GM18867 (cell line): ENCODE results near the gene GATD1.

Experiments
- ATAC-seq: cut with Tn5 transposase; IDR thresholded peaks from one replicate; pipeline ENCODE4 v1.9.1; 2021; ENCODE audit warnings: mild to moderate bottlenecking, moderate library complexity; ENCODE audit not compliant: unreplicated experiment

Gene GATD1, protein sequence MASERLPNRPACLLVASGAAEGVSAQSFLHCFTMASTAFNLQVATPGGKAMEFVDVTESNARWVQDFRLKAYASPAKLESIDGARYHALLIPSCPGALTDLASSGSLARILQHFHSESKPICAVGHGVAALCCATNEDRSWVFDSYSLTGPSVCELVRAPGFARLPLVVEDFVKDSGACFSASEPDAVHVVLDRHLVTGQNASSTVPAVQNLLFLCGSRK

DNA sequence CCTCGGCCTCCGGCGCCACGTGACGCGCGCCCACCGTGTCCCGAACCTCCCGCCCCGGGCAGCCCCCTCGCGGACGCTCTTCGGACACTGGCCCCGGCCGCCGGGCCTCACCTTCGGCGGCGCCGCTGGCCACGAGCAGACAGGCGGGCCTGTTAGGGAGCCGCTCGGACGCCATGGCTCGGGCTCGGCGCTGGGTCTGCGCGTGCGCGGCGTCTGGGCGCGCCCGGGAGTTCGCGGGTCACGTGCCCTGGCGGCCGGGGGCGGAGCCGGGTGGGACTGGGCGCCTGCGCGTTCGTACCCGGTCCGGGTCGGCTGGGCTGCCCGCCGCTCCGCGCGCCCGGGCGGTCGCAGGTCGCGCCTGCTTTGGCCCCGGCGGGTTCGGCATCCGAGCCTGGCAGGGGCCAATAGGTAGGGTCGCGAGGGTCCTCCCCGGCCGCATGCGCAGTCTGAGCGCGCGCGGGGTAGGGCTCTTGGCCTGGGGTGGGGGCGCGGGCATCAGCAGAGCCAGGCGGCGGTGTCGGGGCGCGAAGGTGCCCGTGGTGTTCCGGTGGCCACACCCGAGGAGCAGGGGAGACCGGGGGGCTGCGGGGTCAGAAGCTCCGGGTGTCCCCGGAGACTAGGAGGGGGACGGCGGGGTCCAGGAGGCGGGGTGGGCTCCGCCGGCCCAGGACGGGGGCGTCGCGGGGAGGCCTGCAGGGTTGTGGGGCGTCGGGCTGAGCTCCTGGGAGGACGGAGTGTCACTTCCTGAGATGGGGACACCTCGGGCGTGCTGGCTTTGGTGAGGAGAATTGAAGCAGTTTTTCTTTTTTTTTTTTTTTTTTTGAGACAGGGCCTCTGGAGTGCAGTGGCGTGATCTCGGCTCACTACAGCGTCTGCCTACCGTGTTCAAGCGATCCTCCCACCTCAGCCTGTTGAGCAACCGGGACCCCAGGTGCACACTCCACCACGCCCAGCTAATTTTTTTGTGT is at the start of gene GATD1:
Gene GATD1 (minus strand): TSS at position 200 of the 968 bp plus-strand sequence. CDS start 25 bp downstream, at position 175.
- ATAC-seq = peak; percentile 76

DNA sequence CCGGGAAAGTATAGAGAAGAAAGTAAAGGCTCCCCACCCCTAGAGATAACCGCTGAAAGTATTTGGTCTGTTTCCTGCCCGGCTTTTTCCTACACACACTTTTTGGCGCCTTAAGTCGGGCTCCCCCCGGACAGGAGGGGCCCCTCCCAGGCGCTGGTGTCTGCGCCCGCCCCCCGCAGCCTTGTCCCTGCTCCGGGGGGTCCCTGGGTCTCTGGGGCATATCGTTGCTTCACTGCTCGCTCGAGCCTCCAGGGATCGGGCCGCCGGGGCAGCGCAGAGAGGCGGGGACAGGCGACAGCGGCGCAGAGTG is 49.5 kb upstream of the GATD1 start:
- no peak for ATAC-seq

DNA sequence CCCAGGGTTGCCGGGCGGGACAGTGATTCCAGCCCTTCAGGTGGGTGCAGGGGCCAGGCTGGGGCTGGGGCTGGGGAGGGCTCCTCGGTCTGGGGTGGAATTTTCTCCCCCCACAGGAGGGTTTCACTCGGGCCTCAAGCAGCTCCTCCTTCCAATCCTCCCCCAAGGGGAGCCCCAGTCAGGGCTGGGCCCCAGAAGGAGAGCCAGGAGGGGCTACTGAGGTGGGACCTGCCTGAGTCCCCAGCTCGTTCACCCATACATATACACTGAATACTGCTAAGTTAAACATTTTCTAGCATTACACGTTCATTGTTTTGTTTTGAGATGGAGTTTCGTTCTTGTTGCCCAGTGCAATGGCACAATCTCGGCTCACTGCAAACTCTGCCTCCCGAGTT is 48.9 kb upstream of the GATD1 start:
- ATAC-seq = no peak

DNA sequence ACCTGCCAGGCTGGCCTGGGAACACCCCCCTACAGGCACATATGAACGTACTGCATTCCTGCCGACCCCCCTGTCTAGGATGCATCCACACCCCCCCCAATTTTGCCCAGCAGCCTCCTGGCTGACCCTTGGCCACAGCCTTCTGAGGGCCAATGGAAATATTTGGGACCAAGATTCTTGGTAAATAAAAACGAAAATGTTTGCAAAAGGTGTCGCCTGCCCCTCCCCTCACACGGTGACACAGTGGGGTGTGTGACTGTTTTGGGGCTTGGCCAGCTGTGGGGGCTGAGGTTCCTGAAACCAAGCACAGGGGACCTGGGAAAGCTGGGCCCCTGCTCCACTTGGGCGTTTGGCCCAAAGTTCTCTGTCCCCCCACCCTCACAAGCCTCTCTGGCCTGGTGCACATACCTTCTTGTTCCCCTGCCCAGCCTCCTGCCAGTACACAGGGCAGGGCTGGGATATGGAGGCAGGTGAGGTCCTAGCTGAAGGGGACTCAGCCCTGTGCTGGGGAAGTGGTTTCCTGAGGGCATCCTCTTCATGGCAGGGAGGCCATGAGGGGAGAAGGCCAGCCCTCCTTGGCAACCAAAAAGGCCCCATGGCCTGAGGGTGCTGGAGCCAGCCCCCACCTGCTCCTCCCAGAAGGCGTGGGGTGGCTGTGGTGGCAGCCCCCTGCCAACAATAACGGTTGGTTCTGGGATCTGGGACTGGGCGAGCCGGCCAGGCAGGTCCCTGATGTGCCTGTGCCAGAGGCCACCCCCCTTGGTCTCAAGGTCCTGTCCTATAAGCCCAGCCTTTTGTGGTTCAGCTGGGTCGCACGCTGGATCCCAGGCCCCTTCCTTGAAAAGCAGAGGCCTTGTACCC is 48.3 kb upstream of the GATD1 start:
- no peak for ATAC-seq

DNA sequence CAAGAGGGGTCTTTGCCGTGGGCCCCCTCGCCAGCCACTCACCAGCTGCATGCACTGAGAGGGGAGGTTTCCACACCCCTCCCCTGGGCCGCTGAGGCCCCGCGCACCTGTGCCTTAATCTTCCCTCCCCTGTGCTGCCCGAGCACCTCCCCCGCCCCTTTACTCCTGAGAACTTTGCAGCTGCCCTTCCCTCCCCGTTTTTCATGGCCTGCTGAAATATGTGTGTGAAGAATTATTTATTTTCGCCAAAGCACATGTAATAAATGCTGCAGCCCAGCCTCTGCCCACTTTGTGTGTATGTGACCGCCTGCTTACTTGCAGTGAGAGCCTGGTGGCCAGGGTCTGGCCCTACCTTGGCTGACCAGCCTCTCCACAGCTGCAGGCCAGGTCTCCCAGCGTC is 47.7 kb upstream of the GATD1 start:
- no peak for ATAC-seq

DNA sequence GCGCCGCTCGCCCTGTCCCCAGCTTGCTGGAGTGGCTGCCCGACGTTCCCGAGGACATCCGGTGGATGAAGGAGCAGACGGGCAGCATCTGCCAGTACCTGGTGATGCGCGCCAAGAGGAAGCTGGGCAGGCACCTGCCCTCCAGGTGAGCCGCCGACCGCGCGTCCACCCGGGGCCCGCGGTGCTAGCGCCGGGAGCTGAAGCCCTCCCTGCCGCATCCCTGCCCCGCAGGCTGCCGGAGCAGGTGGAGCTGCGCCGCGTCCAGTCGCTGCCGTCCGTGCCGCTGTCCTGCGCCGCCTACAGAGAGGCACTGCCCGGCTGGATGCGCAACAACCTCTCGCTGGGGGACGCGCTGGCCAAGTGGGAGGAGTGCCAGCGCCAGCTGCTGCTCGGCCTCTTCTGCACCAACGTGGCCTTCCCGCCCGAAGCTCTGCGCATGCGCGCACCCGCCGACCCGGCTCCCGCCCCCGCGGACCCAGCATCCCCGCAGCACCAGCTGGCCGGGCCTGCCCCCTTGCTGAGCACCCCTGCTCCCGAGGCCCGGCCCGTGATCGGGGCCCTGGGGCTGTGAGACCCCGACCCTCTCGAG is 47.1 kb upstream of the GATD1 start:
- ATAC-seq = no peak

DNA sequence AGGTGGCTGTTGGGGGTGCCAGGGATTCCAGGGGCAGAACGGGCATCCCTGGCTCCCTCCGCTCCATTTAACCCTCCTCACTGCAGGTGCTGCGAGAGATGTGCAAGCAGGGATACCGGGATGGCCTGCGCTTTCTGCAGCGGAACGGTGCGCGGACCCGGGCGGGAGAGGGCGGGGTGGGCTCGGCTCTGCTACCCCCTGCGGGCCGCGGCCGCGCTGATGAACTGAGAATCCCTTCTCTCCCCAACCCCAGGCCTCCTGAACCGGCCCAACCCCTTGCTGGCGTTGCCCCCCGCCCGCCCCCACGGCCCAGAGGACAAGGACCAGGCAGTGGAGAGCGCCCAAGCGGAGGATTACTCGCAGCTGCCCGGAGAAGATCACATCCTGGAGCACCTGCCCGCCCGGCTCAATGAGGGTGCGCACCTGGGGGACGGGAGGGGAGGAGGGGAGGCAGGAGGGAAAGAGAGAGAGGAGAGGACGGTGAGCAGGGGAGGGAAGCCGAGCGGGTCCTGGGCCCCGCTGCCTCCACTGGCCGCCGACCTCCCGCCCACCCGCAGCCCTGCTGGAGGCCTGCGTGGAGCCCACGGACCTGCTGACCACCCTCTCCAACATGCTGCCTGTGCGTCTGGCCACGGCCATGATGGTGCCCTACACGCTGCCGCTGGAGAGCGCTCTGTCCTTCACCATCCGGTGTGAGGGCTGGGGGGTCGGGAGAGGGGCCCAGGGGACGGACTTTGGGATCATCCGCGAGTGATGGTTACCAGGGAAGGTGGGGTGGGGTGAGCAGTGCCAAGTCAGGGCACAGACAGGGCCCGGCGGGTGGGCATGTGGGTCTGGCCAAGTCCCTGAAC is 46.4 kb upstream of the GATD1 start:
- no peak for ATAC-seq

DNA sequence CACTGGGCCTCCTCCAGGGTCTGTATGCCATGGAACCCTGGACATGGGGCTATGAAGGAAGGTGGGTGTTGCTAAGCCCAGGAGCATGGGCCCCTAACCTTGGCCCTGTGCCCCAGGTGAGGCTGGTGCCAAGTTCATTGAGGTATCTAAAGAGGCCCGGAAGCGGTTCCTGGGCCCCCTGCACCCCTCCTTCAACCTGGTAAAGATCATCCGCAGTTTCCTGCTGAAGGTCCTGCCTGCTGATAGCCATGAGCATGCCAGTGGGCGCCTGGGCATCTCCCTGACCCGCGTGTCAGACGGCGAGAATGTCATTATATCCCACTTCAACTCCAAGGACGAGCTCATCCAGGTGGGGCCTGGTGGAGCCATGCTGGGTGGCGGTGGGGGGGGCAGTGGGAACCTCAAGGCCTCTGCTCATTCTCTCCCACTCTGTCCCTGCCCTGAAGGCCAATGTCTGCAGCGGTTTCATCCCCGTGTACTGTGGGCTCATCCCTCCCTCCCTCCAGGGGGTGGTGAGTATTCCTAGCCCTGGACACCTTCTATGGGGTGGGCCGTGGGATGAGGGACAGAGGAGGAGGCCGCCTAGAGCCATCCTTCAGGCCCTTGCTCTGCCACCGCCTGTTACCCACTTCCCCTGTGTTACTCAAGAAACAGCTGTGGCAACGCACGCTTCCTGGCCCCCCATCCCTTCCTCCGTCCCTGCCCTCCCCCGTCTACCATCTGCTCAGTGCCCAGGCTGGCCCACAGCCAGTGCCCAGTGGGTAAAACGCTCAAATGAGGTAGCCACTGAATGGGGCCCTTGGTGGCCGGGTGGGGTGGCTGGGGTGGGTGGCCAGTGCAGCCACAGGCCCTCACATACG is 44.5 kb upstream of the GATD1 start:
- no peak for ATAC-seq

DNA sequence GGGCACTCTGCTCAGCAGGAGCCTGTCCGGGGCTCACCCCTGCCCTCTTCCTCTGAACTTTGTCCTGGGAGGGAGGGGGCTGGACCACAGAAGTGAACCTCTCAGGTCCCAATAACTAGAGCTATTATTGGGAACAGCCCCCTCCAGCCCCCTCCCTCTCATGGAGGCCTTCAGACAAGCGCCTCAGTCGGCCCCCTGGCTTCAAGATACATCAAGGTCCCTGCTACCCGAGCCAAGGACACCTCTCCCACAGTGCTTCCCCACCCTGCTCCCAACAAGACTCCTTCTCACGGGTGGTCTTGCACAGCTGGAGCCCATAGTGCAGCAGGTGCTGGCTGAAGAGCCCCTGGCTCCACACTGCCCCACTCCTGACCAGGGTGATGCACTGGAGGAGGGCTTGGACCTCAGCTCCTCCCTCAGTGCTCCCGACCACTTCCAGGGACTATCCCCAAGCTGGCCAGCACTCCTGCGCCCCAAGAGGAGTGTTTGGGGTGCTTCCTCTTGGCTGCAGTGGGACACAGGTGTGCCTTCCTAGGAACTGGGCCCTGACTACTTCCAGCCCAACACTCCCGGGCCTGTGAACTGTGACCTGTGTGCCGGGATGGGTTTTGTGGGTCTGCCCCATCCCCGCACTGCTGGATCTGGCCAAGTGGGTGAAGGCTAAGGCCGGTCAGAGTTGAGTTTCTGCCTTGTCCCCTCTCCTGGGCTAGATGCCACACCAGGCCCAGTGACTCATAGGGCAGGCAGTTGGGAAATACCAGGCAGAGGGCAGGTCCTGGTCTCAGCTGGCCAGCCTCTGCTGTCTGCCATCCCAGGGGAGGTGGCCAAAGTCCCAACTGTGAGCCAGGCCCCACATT is 43.6 kb upstream of the GATD1 start:
- no peak for ATAC-seq

DNA sequence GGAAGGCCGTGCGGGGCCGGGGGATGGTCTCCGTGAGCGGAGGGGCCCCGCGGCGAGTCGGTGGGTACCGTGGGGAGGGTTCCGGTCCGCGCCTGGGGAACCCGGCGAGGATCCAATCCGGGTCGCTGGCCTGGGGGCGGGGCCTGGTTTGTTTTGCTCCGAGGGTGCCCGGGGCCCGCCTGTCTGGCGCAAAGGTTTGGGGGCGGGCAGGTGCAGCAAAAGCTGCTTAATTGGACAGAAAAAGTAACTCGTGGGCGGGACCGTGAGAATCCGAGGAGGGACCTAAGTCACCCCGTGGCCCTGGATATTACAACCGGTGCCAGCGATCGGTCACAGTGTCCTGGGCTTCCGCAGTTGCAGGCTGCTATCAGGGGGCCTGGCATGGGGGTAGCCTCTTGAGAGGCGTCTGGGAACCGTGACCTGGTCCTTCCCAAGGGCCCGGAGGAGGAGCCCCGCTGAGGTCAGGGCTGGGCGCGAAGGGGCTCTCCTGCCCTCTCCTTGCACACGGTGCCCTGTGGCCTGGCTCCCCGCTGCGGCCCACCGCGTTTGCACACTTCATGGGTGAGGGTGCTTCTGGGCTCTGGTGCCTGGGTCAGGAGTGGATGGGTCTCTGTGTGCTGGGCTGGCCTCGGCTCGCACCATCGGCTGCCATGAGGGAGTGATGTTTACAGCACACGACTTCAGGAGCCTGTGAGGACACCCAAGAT is 42.8 kb upstream of the GATD1 start:
- ATAC-seq = peak; percentile 58

DNA sequence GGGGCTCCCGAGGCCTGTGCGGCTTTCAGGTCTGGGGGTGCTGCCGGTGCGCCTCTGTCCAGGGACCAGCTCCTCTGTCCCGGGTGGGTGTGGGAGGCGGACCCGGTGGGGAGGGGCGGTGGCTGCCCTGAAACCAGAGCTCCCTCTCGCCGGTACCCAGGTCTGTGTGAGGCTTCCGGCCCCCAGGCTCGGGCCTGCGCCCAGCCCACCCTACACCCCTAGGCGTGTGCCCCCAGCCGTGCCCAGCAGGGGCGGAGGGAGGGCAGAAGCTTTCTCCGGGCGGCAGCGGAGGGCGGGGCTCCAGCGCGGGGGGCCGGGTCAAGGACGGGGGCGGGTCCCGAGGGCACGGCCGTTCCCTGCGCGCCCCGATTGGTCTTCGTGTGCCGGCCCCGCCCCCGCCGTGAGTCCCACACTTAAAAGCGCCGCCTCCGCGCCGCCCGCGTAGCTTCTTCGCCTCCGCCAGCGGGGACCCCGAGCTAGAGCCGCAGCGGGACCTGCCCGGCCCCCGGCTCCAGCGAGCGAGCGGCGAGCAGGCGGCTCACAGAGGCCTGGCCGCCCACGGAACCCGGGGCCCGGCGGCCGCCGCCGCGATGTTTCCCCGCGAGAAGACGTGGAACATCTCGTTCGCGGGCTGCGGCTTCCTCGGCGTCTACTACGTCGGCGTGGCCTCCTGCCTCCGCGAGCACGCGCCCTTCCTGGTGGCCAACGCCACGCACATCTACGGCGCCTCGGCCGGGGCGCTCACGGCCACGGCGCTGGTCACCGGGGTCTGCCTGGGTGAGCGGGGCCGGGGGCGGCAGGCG is 42.0 kb upstream of the GATD1 start:
- peak; percentile 67 for ATAC-seq

DNA sequence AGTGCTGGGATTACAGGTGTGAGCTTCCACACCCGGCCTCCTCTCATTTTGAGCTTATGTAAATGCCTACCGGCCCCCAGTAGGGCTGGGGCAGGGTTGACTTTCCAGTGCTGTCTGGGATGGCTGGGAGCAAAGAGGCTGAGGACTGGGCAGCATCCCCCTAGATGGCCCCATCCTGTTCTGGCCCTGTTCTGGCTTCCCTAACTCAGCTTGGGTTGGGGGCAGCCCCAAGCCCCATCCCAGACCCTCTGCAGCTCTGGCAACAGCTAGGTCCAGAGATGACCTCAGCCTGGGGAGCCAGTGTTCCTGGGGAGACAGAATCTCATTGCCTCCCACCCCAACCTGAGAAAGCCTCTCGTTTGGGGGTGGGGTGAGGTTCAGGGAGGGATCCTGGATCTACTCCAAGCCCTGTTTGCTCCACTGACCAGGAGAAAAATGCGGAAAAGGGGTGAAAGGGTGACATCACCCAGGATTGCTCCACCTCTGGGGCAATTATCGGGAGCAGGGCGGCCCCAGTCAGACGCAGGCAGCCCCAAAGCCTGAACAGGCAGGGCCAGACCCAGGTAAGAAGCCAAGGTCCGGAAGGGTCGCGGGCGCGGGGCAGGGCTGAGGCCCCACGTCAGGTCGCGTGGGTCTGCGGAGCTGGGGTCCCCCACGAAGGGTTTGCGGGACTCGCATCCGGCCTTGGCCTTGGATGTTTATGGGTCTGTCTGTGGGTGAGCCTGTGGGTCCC is 41.3 kb upstream of the GATD1 start, which contains the start of gene PNPLA2:
Gene PNPLA2 (plus strand): TSS at position 519 of the 733 bp plus-strand sequence. CDS start 805 bp downstream, outside the sequence.
- no peak for ATAC-seq

DNA sequence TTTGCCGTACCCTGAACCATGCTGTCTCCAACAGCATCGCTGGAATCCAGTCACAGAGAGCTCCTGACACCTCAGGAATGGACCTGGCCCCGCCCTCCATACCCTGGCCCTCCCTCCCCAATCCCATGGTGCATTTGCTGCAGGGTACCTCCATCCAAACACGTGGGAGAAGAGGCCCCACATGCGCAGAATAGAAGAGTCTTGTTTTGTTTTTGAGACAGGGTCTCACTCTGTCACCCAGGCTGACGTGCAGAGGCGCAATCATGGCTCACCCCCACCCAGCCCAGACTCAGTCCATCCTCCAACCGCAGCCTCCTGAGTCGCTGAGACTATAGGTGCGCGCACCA is 39.1 kb upstream of the GATD1 start:
- no peak for ATAC-seq

DNA sequence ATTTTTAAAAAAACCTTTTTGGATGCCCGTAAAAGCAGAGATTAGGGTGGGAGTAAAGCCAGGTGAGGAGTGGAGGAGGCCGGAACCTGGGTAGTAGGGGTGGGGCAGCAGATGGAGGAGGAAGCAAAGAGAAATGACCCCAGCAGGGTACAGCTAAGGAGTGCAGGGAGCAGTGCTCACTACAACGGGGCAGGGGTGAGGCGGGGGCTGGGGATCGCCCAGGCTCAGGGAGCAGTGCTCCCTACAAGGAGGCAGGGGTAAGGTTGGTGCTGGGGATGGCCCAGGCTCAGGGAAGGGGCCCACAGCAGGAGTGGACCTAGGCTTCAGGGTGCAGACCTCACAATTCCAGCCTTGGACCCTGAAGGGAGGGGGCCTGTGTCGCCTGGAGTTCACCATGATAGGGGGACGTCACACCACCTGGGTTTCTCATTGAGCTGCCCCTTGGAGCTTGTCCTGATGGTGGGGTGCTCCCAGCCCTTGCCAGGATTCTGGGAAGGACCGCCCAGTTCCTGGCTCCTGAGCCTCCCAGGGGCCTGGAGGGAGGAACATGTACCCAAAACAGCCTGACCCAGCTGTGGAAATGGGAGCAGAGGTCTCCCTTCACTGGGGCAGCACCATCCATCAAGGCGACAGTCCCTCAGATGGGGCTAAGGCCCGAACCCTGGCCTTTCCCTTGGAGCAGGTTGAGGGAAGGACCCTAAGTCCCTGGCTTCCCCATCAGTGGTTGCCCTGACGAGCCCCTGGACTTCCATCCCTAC is 38.6 kb upstream of the GATD1 start:
- no peak for ATAC-seq

DNA sequence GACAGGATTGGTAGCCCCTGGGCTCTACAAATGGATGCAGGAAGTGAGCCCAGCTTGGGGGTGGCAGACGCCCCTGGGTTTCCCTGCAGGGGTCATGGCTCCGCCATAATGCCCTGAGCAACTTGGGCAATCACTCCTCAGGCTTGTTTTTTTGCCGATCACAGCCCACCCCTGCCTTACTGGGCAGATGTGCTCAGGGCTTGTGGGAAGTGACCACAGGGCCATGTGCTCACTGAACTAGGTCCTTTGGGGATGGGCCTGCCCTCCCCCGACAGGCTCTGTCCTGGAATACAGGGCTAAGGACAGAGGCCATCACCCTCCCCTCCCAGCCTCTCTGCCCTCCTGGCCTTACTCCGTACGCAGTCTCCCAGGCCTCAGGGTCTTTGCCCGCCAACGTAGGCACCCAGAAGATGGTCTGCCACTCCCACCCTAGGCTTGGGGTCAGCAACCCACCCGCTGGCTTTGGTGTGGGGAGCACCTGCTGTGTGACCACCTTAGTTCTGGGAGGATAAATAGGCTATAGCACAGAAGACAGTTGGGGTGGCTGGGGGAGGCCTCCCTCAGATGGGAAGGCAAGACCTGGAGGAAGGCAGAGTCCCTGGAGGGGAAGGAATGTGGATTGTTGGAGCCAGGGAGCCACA is 36.3 kb upstream of the GATD1 start:
- no peak for ATAC-seq
